CD8-positive, alpha-beta memory T cell (primary cell): ENCODE measurements around the gene STXBP2. TPM values are rescaled to one million over a fixed set of nuclear protein-coding genes. Genes with fewer than 3 reads are reported as not detected.

Experiments
- CTCF ChIA-PET: fragments of 350-600 bp; sonication (Branson Sonifier 250); formaldehyde crosslinking; loops from one replicate; lab custom pipeline; 2021; ENCODE audit warnings: antibody characterized with exemption; lab: Charles Lee
- POLR2A ChIA-PET: fragments of 350-600 bp; sonication (Branson Sonifier 250); formaldehyde crosslinking; loops from one replicate; lab custom pipeline; 2021; ENCODE audit warnings: antibody characterized with exemption; lab: Charles Lee
- DNase-seq, 5 donors: peaks; one replicate each; pipeline versions ENCODE4 v3.0.0 to v3.0.0-alpha.2; 2020 to 2022; ENCODE audit warnings: mixed read lengths in 1 of 5
- H3K27ac ChIP-seq: one replicate; pipeline ENCODE4 v1.7.0; 2013; ENCODE audit warnings: low read depth, mild to moderate bottlenecking, low read length, moderate library complexity
- H3K27me3 ChIP-seq: 2 replicates; pipeline ENCODE4 v1.7.0; 2013; ENCODE audit warnings: low read length, mild to moderate bottlenecking; ENCODE audit not compliant: insufficient read depth, poor library complexity, severe bottlenecking
- H3K36me3 ChIP-seq: 2 replicates; pipeline ENCODE4 v1.7.0; 2013; ENCODE audit warnings: mild to moderate bottlenecking, low read length, moderate library complexity; ENCODE audit not compliant: insufficient read depth
- H3K4me1 ChIP-seq: 2 replicates; pipeline ENCODE4 v1.7.0; 2013; ENCODE audit warnings: mild to moderate bottlenecking, low read length, moderate library complexity; ENCODE audit not compliant: insufficient read depth
- H3K4me3 ChIP-seq: 2 replicates; pipeline ENCODE4 v1.7.0; 2013; ENCODE audit warnings: mild to moderate bottlenecking, low read length
- H3K9me3 ChIP-seq: 2 replicates; pipeline ENCODE4 v1.7.0; 2013; ENCODE audit warnings: mild to moderate bottlenecking, low read length
- H3K27ac Mint-ChIP-seq, 8 donors: one replicate each; pipeline ENCODE4 v1.8.0; 2020 to 2021; ENCODE audit warnings: mixed read lengths in 8 of 8, mild to moderate bottlenecking in 6 of 8, inconsistent platforms in 3 of 8, moderate library complexity in 3 of 8
- H3K27me3 Mint-ChIP-seq, 2 donors: one replicate each; pipeline ENCODE4 v1.8.0; 2020 to 2021; ENCODE audit warnings: mixed read lengths in 2 of 2, mild to moderate bottlenecking in 1 of 2, moderate library complexity in 1 of 2
- H3K36me3 Mint-ChIP-seq, 3 donors: one replicate each; pipeline ENCODE4 v1.8.0; 2020 to 2021; ENCODE audit warnings: mixed read lengths in 3 of 3, inconsistent platforms in 1 of 3, mild to moderate bottlenecking in 1 of 3
- H3K4me1 Mint-ChIP-seq, 3 donors: one replicate each; pipeline ENCODE4 v1.8.0; 2020 to 2021; ENCODE audit warnings: mixed read lengths in 3 of 3, inconsistent platforms in 1 of 3, mild to moderate bottlenecking in 1 of 3
- H3K4me3 Mint-ChIP-seq, 7 donors: one replicate each; pipeline ENCODE4 v1.8.0; 2020 to 2021; ENCODE audit warnings: mixed read lengths in 7 of 7, mild to moderate bottlenecking in 6 of 7, moderate library complexity in 4 of 7, inconsistent platforms in 2 of 7
- H3K9me3 Mint-ChIP-seq, 5 donors: one replicate each; pipeline ENCODE4 v1.8.0; 2020 to 2022; ENCODE audit warnings: mixed read lengths in 5 of 5, mild to moderate bottlenecking in 3 of 5, moderate library complexity in 2 of 5, inconsistent platforms in 1 of 5
- polyA plus RNA-seq: library from polyadenylated mRNA; unstranded; fragments of 300-500 nt; fragmentation: Illumina TruSeq; gene quantifications from one replicate; pipeline ENCODE4 v1.2.3, GENCODE V29; 2021
- total RNA-seq, 2 experiments: library from RNA; stranded (reverse); gene quantifications; one replicate each; pipeline ENCODE4 v1.2.3, GENCODE V29; 2021

The STXBP2 gene
- total and polyA plus RNA-seq, 3 experiments from 2014 or later: 75.2 to 80.5 (median 80.1) TPM

GRCh38 chr19:7607874-7608560 is 28.9 kb upstream of the STXBP2 start:
- ChIA-PET CTCF (no interaction called here), POLR2A (no interaction called here)
- no peak overlapping the region for H3K4me3 Mint-ChIP-seq
- H3K4me1 ChIP-seq: no peaks in the 10 kb centered on the region
- H3K27ac ChIP-seq: no peak overlapping the region
- peak in 1 of 5 donors; percentile 44 for DNase-seq
- no peak overlapping the region for H3K4me3 ChIP-seq
- no peaks in the 10 kb centered on the region for H3K4me1 Mint-ChIP-seq
- peaks cover 0 to 2% (median 0%) of the 10 kb centered on the region in 5 donors for H3K9me3 Mint-ChIP-seq
- H3K36me3 Mint-ChIP-seq: no peaks in the 10 kb centered on the region
- H3K27me3 Mint-ChIP-seq: peaks cover 2 to 17% of the 10 kb centered on the region in 2 donors
- H3K36me3 ChIP-seq: no peaks in the 10 kb centered on the region
- no peaks in the 10 kb centered on the region for H3K27me3 ChIP-seq
- no peaks in the 10 kb centered on the region for H3K9me3 ChIP-seq
- H3K27ac Mint-ChIP-seq: no peak overlapping the region

DNA sequence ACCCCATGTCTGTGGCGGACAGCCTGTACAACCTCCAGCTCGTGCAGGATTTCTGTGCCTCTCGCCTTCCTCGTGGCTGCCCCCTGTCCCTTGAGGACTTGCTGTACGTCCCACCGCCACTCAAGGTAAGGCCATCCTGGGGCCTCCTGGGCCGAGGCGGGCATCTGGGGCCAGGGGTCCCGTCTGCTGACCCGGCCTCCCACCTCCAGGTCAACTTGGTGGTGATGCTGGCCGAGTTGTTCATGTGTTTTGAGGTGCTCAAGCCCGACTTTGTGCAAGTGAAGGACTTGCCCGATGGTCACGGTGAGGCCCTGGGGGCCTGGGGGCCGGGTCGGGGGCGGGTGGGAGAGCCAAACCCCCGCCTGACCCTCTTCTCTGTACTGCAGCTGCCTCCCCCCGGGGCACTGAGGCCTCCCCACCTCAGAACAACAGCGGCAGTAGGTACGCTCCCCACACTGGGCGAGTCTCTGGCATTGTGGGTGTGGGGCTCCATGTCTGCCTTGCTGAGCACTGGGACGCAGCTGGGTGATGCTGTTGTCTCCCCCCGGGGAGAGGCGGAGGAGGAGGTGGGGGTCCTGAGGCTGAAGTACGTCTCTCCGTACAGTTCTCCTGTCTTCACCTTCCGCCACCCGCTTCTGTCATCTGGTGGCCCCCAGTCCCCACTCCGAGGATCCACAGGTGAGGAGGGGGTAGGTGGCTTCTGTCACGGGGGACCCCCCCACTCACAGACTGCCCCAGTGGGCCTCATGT is 26.2 kb upstream of the STXBP2 start:
- Mint-ChIP-seq H3K27ac (no peak overlapping the region), H3K9me3 (peaks cover 0 to 2% (median 0%) of the 10 kb centered on the region in 5 donors), H3K36me3 (no peaks in the 10 kb centered on the region), H3K27me3 (peaks cover 2 to 5% of the 10 kb centered on the region in 2 donors), H3K4me3 (no peak overlapping the region), H3K4me1 (no peaks in the 10 kb centered on the region)
- Histone ChIP-seq H3K27me3 (no peaks in the 10 kb centered on the region), H3K4me1 (no peaks in the 10 kb centered on the region), H3K4me3 (no peak overlapping the region), H3K36me3 (no peaks in the 10 kb centered on the region), H3K9me3 (no peaks in the 10 kb centered on the region), H3K27ac (no peak overlapping the region)
- no peak for DNase-seq
- ChIA-PET CTCF (no interaction called here), POLR2A (no interaction called here)

DNA sequence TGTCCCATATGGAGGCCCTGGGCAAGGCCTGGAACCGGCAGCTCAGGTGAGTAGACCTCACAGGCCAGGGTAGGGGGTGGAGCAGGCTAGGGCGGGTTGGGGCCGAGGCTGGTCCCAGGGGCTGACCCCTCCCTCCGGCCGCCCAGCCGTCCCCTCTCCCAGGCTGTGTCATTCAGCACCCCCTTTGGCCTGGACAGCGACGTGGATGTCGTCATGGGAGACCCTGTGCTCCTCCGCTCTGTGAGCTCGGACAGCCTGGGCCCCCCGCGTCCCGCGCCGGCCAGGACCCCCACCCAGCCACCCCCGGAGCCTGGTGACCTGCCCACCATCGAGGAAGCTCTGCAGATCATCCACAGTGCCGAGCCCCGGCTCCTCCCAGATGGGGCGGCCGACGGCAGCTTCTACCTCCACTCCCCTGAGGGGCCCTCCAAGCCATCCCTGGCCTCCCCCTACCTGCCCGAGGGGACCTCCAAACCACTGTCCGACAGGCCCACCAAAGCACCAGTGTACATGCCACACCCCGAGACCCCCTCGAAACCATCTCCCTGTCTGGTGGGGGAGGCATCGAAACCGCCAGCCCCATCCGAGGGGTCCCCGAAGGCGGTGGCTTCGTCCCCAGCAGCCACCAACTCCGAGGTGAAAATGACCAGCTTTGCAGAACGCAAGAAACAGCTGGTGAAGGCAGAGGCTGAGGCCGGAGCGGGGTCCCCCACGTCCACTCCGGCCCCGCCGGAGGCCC is 25.2 kb upstream of the STXBP2 start:
- CTCF ChIA-PET: no interaction called here
- Mint-ChIP-seq H3K27me3 (peaks cover 0 to 4% of the 10 kb centered on the region in 2 donors), H3K4me1 (no peaks in the 10 kb centered on the region), H3K9me3 (peaks cover 0 to under 1% (median 0%) of the 10 kb centered on the region in 5 donors), H3K4me3 (no peak overlapping the region), H3K36me3 (peaks cover 0 to 3% (median 0%) of the 10 kb centered on the region in 3 donors), H3K27ac (no peak overlapping the region)
- no peaks in the 10 kb centered on the region for H3K4me1 ChIP-seq
- no peaks in the 10 kb centered on the region for H3K36me3 ChIP-seq
- DNase-seq: peak in 1 of 5 donors; percentile 44
- POLR2A ChIA-PET: no interaction called here
- no peak overlapping the region for H3K4me3 ChIP-seq
- H3K9me3 ChIP-seq: no peaks in the 10 kb centered on the region
- H3K27ac ChIP-seq: no peak overlapping the region
- H3K27me3 ChIP-seq: no peaks in the 10 kb centered on the region

DNA sequence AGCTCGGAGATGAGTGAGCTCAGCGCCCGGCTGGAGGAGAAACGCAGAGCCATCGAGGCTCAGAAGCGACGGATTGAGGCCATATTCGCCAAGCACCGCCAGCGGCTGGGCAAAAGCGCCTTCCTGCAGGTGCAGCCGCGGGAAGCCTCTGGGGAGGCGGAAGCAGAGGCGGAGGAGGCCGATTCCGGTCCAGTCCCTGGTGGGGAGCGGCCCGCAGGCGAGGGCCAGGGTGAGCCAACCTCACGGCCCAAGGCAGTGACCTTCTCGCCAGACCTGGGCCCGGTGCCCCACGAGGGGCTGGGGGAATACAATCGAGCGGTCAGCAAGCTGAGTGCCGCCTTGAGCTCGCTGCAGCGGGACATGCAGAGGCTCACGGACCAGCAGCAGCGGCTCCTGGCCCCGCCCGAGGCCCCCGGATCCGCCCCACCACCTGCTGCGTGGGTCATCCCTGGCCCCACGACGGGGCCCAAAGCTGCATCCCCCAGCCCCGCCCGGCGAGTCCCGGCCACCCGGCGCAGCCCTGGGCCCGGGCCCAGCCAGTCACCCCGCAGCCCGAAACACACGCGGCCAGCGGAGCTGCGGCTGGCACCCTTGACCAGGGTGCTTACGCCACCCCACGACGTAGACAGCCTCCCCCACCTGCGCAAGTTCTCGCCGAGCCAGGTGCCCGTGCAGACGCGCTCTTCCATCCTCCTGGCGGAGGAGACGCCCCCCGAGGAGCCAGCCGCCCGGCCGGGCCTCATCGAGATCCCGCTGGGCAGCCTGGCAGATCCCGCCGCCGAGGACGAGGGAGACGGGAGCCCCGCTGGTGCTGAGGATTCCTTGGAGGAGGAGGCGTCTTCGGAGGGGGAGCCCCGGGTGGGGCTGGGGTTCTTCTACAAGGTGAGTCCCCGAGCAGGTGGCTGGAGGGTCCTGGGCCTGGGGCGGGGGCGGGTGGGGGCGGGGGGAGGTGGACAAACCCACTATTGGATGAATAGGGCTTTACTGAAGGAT is 24.3 kb upstream of the STXBP2 start:
- DNase-seq: no peak
- Mint-ChIP-seq H3K4me1 (no peaks in the 10 kb centered on the region), H3K27ac (no peak overlapping the region), H3K9me3 (no peaks in the 10 kb centered on the region), H3K36me3 (peaks cover 0 to 8% (median 0%) of the 10 kb centered on the region in 3 donors), H3K4me3 (no peak overlapping the region), H3K27me3 (peaks cover 0 to 4% of the 10 kb centered on the region in 2 donors)
- H3K9me3 ChIP-seq: no peaks in the 10 kb centered on the region
- H3K4me1 ChIP-seq: no peaks in the 10 kb centered on the region
- no peak overlapping the region for H3K27ac ChIP-seq
- ChIA-PET CTCF (no interaction called here), POLR2A (no interaction called here)
- no peaks in the 10 kb centered on the region for H3K36me3 ChIP-seq
- no peak overlapping the region for H3K4me3 ChIP-seq
- H3K27me3 ChIP-seq: no peaks in the 10 kb centered on the region

GRCh38 chr19:7614859-7615741 is 21.8 kb upstream of the STXBP2 start:
- Mint-ChIP-seq H3K36me3 (peaks cover 6 to 25% (median 8%) of the 10 kb centered on the region in 3 donors), H3K27me3 (no peaks in the 10 kb centered on the region), H3K27ac (no peak overlapping the region), H3K4me3 (no peak overlapping the region), H3K9me3 (no peaks in the 10 kb centered on the region), H3K4me1 (no peaks in the 10 kb centered on the region)
- Histone ChIP-seq H3K9me3 (no peaks in the 10 kb centered on the region), H3K27ac (no peak overlapping the region), H3K27me3 (no peaks in the 10 kb centered on the region), H3K4me3 (no peak overlapping the region), H3K36me3 (no peaks in the 10 kb centered on the region), H3K4me1 (no peaks in the 10 kb centered on the region)
- CTCF ChIA-PET: no interaction called here
- DNase-seq: no peak
- POLR2A ChIA-PET: no interaction called here

- Histone ChIP-seq H3K9me3 (no peaks in the 10 kb centered on the region), H3K36me3 (peaks cover 9% of the 10 kb centered on the region), H3K27me3 (no peaks in the 10 kb centered on the region), H3K27ac (no peak overlapping the region), H3K4me3 (no peak overlapping the region), H3K4me1 (no peaks in the 10 kb centered on the region)
- CTCF ChIA-PET: interaction anchor here (0.7 kb wide), 1 partner anchor 1353 kb away, joined by 3 read pairs; no protein-coding TSS in a partner anchor
- POLR2A ChIA-PET: no interaction called here
- peaks cover 11 to 44% (median 13%) of the 10 kb centered on the region in 3 donors for H3K36me3 Mint-ChIP-seq
- DNase-seq: no peak
- no peaks in the 10 kb centered on the region for H3K9me3 Mint-ChIP-seq
- H3K27me3 Mint-ChIP-seq: no peaks in the 10 kb centered on the region
- H3K4me1 Mint-ChIP-seq: no peaks in the 10 kb centered on the region
- peak overlapping the region in 1 of 8 donors; percentile 66 for H3K27ac Mint-ChIP-seq
- no peak overlapping the region for H3K4me3 Mint-ChIP-seq
These were observed 19.7 kb upstream of the STXBP2 start for GRCh38 chr19:7617172-7617571.

DNA sequence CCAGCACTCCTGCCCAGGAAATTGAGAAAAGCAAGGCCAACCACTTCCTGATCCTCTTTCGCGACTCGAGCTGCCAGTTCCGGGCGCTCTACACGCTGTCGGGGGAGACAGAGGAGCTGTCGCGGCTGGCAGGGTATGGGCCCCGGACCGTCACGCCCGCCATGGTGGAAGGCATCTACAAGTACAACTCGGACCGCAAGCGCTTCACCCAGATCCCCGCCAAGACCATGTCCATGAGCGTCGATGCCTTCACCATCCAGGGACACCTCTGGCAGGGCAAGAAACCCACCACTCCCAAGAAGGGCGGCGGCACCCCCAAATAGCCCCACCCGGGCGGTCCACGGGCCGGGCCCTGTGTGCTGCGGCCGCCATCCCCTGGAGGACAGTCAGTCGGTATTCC is 19.2 kb upstream of the STXBP2 start:
- Histone ChIP-seq H3K36me3 (peaks cover 15% of the 10 kb centered on the region), H3K27ac (no peak overlapping the region), H3K27me3 (no peaks in the 10 kb centered on the region), H3K9me3 (no peaks in the 10 kb centered on the region), H3K4me3 (no peak overlapping the region), H3K4me1 (no peaks in the 10 kb centered on the region)
- Mint-ChIP-seq H3K27ac (no peak overlapping the region), H3K4me1 (no peaks in the 10 kb centered on the region), H3K4me3 (no peak overlapping the region), H3K27me3 (no peaks in the 10 kb centered on the region), H3K9me3 (no peaks in the 10 kb centered on the region), H3K36me3 (peaks cover 11 to 50% (median 13%) of the 10 kb centered on the region in 3 donors)
- no peak for DNase-seq
- CTCF ChIA-PET: no interaction called here
- POLR2A ChIA-PET: no interaction called here
